Transverse colon (tissue), 4 donors: ENCODE data around the gene ANKRD12. TPM values are rescaled to one million over a fixed set of nuclear protein-coding genes. Genes with fewer than 3 reads are reported as not detected.
A peak's percentile ranks its signal among the peaks of the same experiment; 100 is the strongest.

ENCODE experiments used
- DNase-seq: peaks from one replicate; pipeline ENCODE4 v3.0.0-alpha.2; 2019
- H3K27ac ChIP-seq, 4 donors: fragments of 200-600 bp; sonication (generic); 2 replicates each; pipeline ENCODE4 v1.5.1; 2016 to 2018; ENCODE audit warnings: inconsistent platforms in 4 of 4
- H3K27me3 ChIP-seq: fragments of 200-600 bp; sonication (generic); 2 replicates; pipeline ENCODE4 v1.5.1; 2017; ENCODE audit warnings: inconsistent platforms
- H3K36me3 ChIP-seq, 4 donors: fragments of 200-600 bp; sonication (generic); 2 replicates each; pipeline ENCODE4 v1.5.1; 2017 to 2019; ENCODE audit warnings: inconsistent platforms in 4 of 4
- H3K4me1 ChIP-seq, 4 donors: fragments of 200-600 bp; sonication (generic); 2 replicates each; pipeline ENCODE4 v1.5.1; 2017 to 2020; ENCODE audit warnings: inconsistent platforms in 4 of 4
- H3K4me3 ChIP-seq, 4 donors: fragments of 200-600 bp; sonication (generic); 1 replicate in 1 of 4; 2 replicates in 3 of 4; pipeline versions ENCODE4 v1.5.1 to v1.6.1; 2017 to 2019; ENCODE audit warnings: inconsistent platforms in 4 of 4
- H3K9me3 ChIP-seq, 2 donors: fragments of 200-600 bp; sonication (generic); 2 replicates each; pipeline ENCODE4 v1.5.1; 2017 to 2019; ENCODE audit warnings: inconsistent platforms in 2 of 2
- EP300 ChIP-seq: sonication (generic); formaldehyde crosslinking; IDR thresholded peaks from one replicate; pipeline ENCODE4 v1.6.1; 2017; ENCODE audit warnings: antibody characterized with exemption, low read depth
- POLR2A ChIP-seq: fragments of 450-650 bp; IDR thresholded peaks from one replicate; pipeline ENCODE4 v1.6.1; 2016; ENCODE audit warnings: antibody characterized with exemption, mild to moderate bottlenecking, moderate library complexity
- POLR2AphosphoS5 ChIP-seq, 3 donors: sonication (generic); formaldehyde crosslinking; IDR thresholded peaks; one replicate each; pipeline ENCODE4 v1.6.1; 2016; ENCODE audit warnings: antibody characterized with exemption in 3 of 3
- WGBS, 2 donors: methylation state at CpG; one replicate each; pipeline ENCODE4 v1.1.5; 2018; ENCODE audit warnings: low coverage in 1 of 2; 5-methylcytosine and 5-hydroxymethylcytosine counted together
- in situ Hi-C, 4 donors: fragments of 200-750 bp; cut with MboI; loops; one replicate each; pipeline versions ENCODE4 v1.15.0 to v1.15.1; 2017; ENCODE audit warnings: low sequenced_read_pairs in 3 of 4, low pct_ligation_motif_present in 1 of 4, low pct_unique_long_range_greater_than_20kb in 1 of 4
- intact Hi-C: fragments of 100-400 bp; cut with DNase I; formaldehyde crosslinking; loops from one replicate; pipeline ENCODE4 v1.15.1; 2023; ENCODE audit warnings: low total_unique reads
- total RNA-seq, 4 donors: library from RNA; depleted of rRNA; stranded (reverse); fragments of >200 nt; gene quantifications; one replicate each; pipeline ENCODE4 v1.1.0, GENCODE V29; 2016
- TF ChIP-seq, protein P1 (sequence below), 5 experiments: fragments of 200-600 bp in 3 of 5; fragments of 450-650 bp in 2 of 5; sonication (generic) in 3 of 5; IDR thresholded peaks; 1 replicate in 2 of 5; 2 replicates in 3 of 5; pipeline ENCODE4 v1.5.1; 2016 to 2017; ENCODE audit warnings: antibody characterized with exemption in 5 of 5, inconsistent platforms in 3 of 5, mild to moderate bottlenecking in 2 of 5, moderate library complexity in 1 of 5

The ANKRD12 gene
- total RNA-seq, 4 donors from 2014 or later = 17.5 to 91.8 (median 59.1) TPM

DNA sequence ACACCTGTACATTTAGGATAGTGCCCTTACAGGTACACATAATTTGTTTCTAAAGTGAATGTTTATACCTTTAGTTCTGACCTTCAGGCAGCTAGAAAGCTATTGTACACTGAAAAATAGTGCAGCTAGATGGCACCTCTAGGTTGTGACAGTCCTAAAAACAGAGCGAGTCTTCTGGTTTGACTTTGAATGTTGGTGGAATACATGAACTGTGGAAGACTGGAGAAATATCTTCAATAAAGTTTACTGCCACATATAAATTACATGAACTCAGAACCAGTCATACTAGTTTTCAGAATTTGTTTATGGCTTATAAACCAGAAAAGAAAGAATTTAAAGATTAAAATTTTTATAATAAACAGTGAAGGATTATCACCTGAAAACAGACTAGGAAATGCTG is 139.3 kb downstream of the ANKRD12 start:
- no peaks in the 10 kb centered on the region for H3K9me3 ChIP-seq
- TF ChIP-seq POLR2AphosphoS5 (IDR thresholded peaks at IDR 0.05) (no peak), POLR2A (no peak), EP300 (no peak)
- TF ChIP-seq, protein P1, sequence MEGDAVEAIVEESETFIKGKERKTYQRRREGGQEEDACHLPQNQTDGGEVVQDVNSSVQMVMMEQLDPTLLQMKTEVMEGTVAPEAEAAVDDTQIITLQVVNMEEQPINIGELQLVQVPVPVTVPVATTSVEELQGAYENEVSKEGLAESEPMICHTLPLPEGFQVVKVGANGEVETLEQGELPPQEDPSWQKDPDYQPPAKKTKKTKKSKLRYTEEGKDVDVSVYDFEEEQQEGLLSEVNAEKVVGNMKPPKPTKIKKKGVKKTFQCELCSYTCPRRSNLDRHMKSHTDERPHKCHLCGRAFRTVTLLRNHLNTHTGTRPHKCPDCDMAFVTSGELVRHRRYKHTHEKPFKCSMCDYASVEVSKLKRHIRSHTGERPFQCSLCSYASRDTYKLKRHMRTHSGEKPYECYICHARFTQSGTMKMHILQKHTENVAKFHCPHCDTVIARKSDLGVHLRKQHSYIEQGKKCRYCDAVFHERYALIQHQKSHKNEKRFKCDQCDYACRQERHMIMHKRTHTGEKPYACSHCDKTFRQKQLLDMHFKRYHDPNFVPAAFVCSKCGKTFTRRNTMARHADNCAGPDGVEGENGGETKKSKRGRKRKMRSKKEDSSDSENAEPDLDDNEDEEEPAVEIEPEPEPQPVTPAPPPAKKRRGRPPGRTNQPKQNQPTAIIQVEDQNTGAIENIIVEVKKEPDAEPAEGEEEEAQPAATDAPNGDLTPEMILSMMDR (IDR thresholded peaks at IDR 0.05) = no peak
- intact Hi-C loops = no loop called here

DNA sequence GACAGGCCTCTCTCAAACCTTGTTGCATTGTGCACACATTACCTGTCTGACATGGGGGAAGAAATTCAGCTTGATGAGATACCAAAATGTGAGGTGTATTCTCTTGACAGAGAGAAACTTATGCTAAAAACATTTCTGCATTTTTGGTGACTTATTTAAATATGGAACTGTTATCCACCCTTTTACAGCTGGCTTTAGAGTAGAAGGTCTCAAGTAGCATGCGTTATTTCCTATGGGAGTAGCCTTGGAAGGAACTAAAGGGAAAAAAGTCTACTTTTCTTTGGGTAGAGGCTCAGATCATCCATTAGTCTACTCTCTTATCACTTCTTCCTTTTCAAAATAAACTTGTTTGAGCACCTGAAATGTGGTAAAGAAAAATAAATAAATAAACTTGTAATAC is 141.4 kb downstream of the ANKRD12 start:
- intact Hi-C loops = no loop called here

More for the DNA sequence above, 139.3 kb downstream of the ANKRD12 start:
- peaks cover 0 to 7% (median 3%) of the 10 kb centered on the region in 4 donors for H3K4me1 ChIP-seq
- H3K4me3 ChIP-seq = no peak overlapping the region
- in situ Hi-C loops = no loop called here
- H3K36me3 ChIP-seq = peaks cover 0 to 11% (median 0%) of the 10 kb centered on the region in 4 donors
- no peaks in the 10 kb centered on the region for H3K27me3 ChIP-seq
- WGBS, 2 donors = 64 to 83% methylated on average over 1 of the region's 1 CpG
- H3K27ac ChIP-seq = peak overlapping the region; percentile 10 to 58 (median 26)
- DNase-seq = no peak

DNA sequence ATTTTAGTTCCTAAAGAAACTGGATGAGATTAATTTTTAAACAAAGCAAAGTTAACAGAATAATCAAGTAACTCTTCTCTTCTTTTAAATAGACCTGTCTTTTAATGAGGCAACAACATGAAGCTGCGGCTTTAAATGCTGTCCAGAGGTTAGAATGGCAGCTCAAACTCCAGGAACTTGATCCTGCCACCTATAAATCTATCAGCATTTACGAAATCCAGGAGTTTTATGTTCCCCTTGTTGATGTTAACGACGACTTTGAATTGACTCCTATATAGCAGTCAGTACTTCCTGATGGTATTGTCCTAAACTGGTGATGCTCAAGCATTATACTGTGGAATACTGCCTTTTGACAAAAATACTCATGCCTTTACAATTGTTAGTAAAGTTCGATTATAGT is 144.3 kb downstream of the ANKRD12 start:
- WGBS, 2 donors = 47 to 60% methylated on average over 5 of the region's 5 CpGs
- no peak for TF ChIP-seq EP300
- TF ChIP-seq, protein P1 (IDR thresholded peaks at IDR 0.05) = no peak
- no peak for TF ChIP-seq POLR2AphosphoS5 (IDR thresholded peaks at IDR 0.05)
- TF ChIP-seq POLR2A = no peak
- Histone ChIP-seq H3K4me3 (no peak overlapping the region), H3K27ac (no peak overlapping the region), H3K36me3 (peaks cover 0 to 22% (median 0%) of the 10 kb centered on the region in 4 donors), H3K4me1 (no peaks in the 10 kb centered on the region), H3K27me3 (no peaks in the 10 kb centered on the region), H3K9me3 (no peaks in the 10 kb centered on the region)
- no peak for DNase-seq
- in situ Hi-C loops = no loop called here
- intact Hi-C loops = no loop called here

More for the DNA sequence above, 141.4 kb downstream of the ANKRD12 start:
- no peak overlapping the region for H3K4me3 ChIP-seq
- WGBS, 2 donors = 93 to 100% methylated on average over 1 of the region's 1 CpG
- TF ChIP-seq POLR2A = no peak
- no peak for TF ChIP-seq POLR2AphosphoS5 (IDR thresholded peaks at IDR 0.05)
- TF ChIP-seq EP300 = no peak
- TF ChIP-seq, protein P1 (IDR thresholded peaks at IDR 0.05) = no peak
- H3K4me1 ChIP-seq = peaks cover 0 to 7% (median 3%) of the 10 kb centered on the region in 4 donors
- DNase-seq = no peak
- no peaks in the 10 kb centered on the region for H3K27me3 ChIP-seq
- H3K36me3 ChIP-seq = peaks cover 0 to 12% (median 0%) of the 10 kb centered on the region in 4 donors
- no peaks in the 10 kb centered on the region for H3K9me3 ChIP-seq
- no peak overlapping the region for H3K27ac ChIP-seq
- in situ Hi-C loops = no loop called here

DNA sequence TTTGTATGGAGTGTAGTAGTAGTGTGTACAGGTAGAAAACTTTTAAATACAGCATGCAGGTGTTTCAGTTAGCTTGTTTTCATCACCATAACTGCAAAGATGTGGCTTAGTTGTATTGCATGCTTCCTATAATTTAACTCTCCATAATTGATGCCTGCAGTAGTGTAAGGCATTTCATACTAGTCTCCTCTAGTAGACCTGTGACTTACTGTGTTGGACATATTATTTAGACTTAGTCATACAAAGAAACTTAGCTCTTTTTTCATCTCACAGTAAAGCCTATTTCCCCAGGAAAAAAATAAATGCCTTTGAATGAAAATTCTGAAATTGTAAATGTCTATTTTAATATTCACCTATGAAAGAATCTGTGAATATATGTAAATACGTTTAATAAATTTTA is 145.2 kb downstream of the ANKRD12 start:
- in situ Hi-C loops (no loop called here), intact Hi-C loops (no loop called here)
- Histone ChIP-seq H3K36me3 (peaks cover 0 to 19% (median 0%) of the 10 kb centered on the region in 4 donors), H3K9me3 (no peaks in the 10 kb centered on the region), H3K27ac (no peak overlapping the region), H3K27me3 (no peaks in the 10 kb centered on the region), H3K4me3 (no peak overlapping the region), H3K4me1 (no peaks in the 10 kb centered on the region)
- DNase-seq = no peak
- TF ChIP-seq POLR2AphosphoS5 (IDR thresholded peaks at IDR 0.05) = no peak
- 94 to 95% methylated on average over 1 of the region's 1 CpG for WGBS, 2 donors

DNA sequence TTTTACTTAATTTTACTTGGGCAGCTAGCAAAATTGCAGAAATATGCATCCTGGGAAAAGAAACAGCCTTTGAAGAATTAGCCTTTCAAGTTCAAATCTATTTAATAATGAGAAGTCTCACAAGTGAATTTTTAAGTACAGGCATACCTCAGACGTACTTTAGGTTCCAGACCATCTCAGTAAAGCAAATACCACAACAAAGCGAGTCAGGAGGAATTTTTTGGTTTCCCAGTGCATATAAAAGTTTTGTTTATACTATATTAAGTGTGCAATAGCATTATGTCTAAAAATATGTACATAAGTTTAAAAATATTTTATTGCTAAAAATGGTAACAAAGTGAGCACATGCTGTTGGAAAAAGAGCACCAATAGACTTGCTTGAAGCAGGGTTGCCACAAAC is 147.2 kb downstream of the ANKRD12 start:
- 77 to 88% methylated on average over 2 of the region's 2 CpGs for WGBS, 2 donors
- DNase-seq = no peak
- in situ Hi-C loops (no loop called here), intact Hi-C loops (no loop called here)
- Histone ChIP-seq H3K36me3 (peaks cover 0 to 19% (median 0%) of the 10 kb centered on the region in 4 donors), H3K27ac (no peak overlapping the region), H3K4me3 (no peak overlapping the region), H3K4me1 (no peaks in the 10 kb centered on the region), H3K27me3 (no peaks in the 10 kb centered on the region), H3K9me3 (no peaks in the 10 kb centered on the region)
- TF ChIP-seq POLR2A = no peak
- no peak for TF ChIP-seq POLR2AphosphoS5 (IDR thresholded peaks at IDR 0.05)
- TF ChIP-seq, protein P1 (IDR thresholded peaks at IDR 0.05) = no peak
- no peak for TF ChIP-seq EP300
